ENCODE measurements around the gene TPX2. TPM values are rescaled to one million over a fixed set of nuclear protein-coding genes. Genes with fewer than 3 reads are reported as not detected.

TPX2 gene
- total and polyA plus RNA-seq, 2 donors from 2014 or later: 0.47 to 1.4 TPM

DNA sequence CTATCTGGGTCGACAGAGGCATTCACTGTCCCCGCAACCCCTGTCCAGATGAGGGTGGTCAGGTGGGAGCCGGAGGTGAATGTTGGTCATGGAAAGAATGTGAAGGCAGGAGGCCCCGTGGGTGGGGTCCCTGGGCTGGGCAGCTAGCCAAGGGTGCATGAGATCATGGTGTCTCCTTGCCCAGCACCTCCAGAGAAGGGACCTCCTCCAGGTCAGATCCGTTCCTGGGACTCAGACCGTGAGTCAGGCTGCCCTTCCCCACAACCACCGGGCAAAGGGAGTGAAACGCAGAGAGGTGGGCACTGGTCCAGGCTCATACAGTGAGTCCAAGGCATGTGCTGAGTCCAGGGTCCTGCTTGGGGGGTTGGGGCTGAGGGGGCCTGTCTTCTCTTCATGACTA, 102.8 kb downstream of the TPX2 start:
- no peak overlapping the region for H3K9ac ChIP-seq (ENCODE audit: low read length in 3 of 3)
- H3K4me3 ChIP-seq (ENCODE audit: low read length in 3 of 3): no peak overlapping the region
- no peaks in the 10 kb centered on the region for H3K36me3 ChIP-seq (ENCODE audit: control insufficient read depth in 2 of 3, insufficient read depth in 3 of 3, low read length in 3 of 3)
- peak overlapping the region; percentile 53 to 69 for H3K27ac ChIP-seq (ENCODE audit: low read depth in 2 of 2, low read length in 2 of 2)
- TF ChIP-seq, protein P1, sequence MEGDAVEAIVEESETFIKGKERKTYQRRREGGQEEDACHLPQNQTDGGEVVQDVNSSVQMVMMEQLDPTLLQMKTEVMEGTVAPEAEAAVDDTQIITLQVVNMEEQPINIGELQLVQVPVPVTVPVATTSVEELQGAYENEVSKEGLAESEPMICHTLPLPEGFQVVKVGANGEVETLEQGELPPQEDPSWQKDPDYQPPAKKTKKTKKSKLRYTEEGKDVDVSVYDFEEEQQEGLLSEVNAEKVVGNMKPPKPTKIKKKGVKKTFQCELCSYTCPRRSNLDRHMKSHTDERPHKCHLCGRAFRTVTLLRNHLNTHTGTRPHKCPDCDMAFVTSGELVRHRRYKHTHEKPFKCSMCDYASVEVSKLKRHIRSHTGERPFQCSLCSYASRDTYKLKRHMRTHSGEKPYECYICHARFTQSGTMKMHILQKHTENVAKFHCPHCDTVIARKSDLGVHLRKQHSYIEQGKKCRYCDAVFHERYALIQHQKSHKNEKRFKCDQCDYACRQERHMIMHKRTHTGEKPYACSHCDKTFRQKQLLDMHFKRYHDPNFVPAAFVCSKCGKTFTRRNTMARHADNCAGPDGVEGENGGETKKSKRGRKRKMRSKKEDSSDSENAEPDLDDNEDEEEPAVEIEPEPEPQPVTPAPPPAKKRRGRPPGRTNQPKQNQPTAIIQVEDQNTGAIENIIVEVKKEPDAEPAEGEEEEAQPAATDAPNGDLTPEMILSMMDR (IDR thresholded peaks at IDR 0.05; ENCODE audit: borderline replicate concordance, extremely low read depth, insufficient read depth): no peak
- intact Hi-C loops (cut with DNase I): no loop called here
- H3K4me1 ChIP-seq (ENCODE audit: control insufficient read depth in 2 of 3, insufficient read depth in 2 of 3, low read depth in 1 of 3, low read length in 3 of 3): peaks cover 0 to 29% (median 6%) of the 10 kb centered on the region in 3 donors
- no peaks in the 10 kb centered on the region for H3K27me3 ChIP-seq (ENCODE audit: control insufficient read depth, insufficient read depth, low read length)
- DNase-seq: peak in 3 of 5 donors; percentile 38 to 80 (median 57)
- no peak for FAIRE-seq
- no peaks in the 10 kb centered on the region for H3K9me3 ChIP-seq (ENCODE audit: control insufficient read depth in 2 of 3, insufficient read depth in 1 of 3, low read length in 3 of 3)

DNA sequence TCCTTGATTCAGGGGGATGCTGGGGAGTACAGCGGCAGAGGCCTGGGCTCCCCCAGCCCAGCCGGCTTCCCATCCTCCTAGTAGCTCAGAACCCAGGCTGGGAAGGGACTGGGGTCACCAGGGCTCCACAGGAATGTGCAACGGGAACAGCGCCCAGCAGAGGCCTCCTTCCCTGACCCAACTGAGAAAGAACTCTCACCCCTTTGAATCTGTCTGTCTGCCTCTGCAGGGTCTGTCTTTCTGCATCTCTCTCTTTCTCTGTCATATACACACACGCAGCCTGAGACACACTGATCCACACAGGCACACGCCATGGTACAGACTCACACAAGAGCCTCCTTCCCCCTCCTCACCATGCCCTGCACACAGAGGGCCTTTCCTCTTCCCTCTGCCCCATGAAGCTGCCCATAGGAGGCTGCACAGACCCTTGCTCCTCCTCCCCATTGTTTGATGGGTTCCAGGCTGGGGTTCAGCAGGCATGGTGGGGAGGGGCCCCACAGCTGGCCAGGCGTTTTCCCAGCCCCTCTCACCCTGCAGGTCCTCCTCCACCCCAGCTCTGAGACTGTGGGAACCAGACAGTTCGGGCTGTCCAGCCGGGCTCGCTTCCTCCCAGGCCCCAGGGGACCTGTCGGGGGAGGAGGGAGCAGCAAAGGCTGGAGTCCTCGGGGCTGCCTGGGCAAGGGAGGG, 103.5 kb downstream of the TPX2 start:
- Histone ChIP-seq H3K4me3 (ENCODE audit: low read length in 3 of 3) (peak overlapping the region in 2 of 3 donors; percentile 36 to 55), H3K27me3 (ENCODE audit: control insufficient read depth, insufficient read depth, low read length) (no peaks in the 10 kb centered on the region), H3K4me1 (ENCODE audit: control insufficient read depth in 2 of 3, insufficient read depth in 2 of 3, low read depth in 1 of 3, low read length in 3 of 3) (peaks cover 0 to 23% (median 6%) of the 10 kb centered on the region in 3 donors), H3K9ac (ENCODE audit: low read length in 3 of 3) (no peak overlapping the region), H3K9me3 (ENCODE audit: control insufficient read depth in 2 of 3, insufficient read depth in 1 of 3, low read length in 3 of 3) (no peaks in the 10 kb centered on the region), H3K27ac (ENCODE audit: low read depth in 2 of 2, low read length in 2 of 2) (peak overlapping the region; percentile 69 to 78), H3K36me3 (ENCODE audit: control insufficient read depth in 2 of 3, insufficient read depth in 3 of 3, low read length in 3 of 3) (no peaks in the 10 kb centered on the region)
- DNase-seq: peak; percentile 77 to 93 (median 81)
- TF ChIP-seq, protein P1 (IDR thresholded peaks at IDR 0.05; ENCODE audit: borderline replicate concordance, extremely low read depth, insufficient read depth): no peak
- FAIRE-seq: no peak
- intact Hi-C loops (cut with DNase I): no loop called here

DNA sequence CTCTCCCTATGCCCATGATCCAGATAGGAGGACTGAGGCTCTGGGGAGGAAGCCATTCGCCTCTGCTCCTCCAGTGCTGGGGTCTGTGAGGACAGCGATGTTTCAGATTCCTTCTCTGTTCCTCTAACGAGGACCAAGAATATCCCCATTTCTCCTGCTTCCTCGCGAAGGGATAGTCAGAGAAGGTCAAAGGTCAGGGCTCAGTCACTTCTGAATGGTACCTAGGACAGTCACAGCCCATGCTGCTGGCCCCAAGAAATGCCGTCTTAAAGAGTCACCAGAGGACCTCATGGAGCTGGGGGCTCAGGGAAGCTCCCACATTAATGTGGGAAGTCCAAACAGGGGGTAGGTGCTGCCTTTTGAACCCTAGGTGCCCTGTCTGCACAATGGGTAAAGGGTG, 104.2 kb downstream of the TPX2 start:
- intact Hi-C loops (cut with DNase I): no loop called here
- H3K9me3 ChIP-seq (ENCODE audit: control insufficient read depth in 2 of 3, insufficient read depth in 1 of 3, low read length in 3 of 3): no peaks in the 10 kb centered on the region
- FAIRE-seq: no peak

More for the DNA sequence above, 104.2 kb downstream of the TPX2 start:
- H3K27ac ChIP-seq (ENCODE audit: low read depth in 2 of 2, low read length in 2 of 2): peak overlapping the region; percentile 69 to 78
- peak overlapping the region in 1 of 3 donors; percentile 51 for H3K9ac ChIP-seq (ENCODE audit: low read length in 3 of 3)
- H3K27me3 ChIP-seq (ENCODE audit: control insufficient read depth, insufficient read depth, low read length): no peaks in the 10 kb centered on the region
- H3K4me1 ChIP-seq (ENCODE audit: control insufficient read depth in 2 of 3, insufficient read depth in 2 of 3, low read depth in 1 of 3, low read length in 3 of 3): peaks cover 0 to 22% (median 6%) of the 10 kb centered on the region in 3 donors
- no peak for DNase-seq
- no peaks in the 10 kb centered on the region for H3K36me3 ChIP-seq (ENCODE audit: control insufficient read depth in 2 of 3, insufficient read depth in 3 of 3, low read length in 3 of 3)
- TF ChIP-seq, protein P1 (IDR thresholded peaks at IDR 0.05; ENCODE audit: borderline replicate concordance, extremely low read depth, insufficient read depth): no peak
- H3K4me3 ChIP-seq (ENCODE audit: low read length in 3 of 3): peak overlapping the region in 1 of 3 donors; percentile 55

Data from kidney (tissue), 14 donors.